Heart right ventricle (tissue), 16 donors: Measurements from ENCODE around the gene RHEX. TPM values are rescaled to one million over a fixed set of nuclear protein-coding genes. Genes with fewer than 3 reads are reported as not detected.

Source experiments
- ATAC-seq, 8 donors: fragments of 200-7000 bp; cut with Tn5 transposase; one replicate each; pipeline ENCODE4 v1.9.1; 2020; ENCODE audit warnings: mild to moderate bottlenecking in 8 of 8, moderate library complexity in 8 of 8, moderate number of reproducible peaks in 1 of 8
- DNase-seq, 2 donors: peaks; one replicate each; pipeline ENCODE4 v3.0.0-alpha.2; 2020
- H3K27ac ChIP-seq, 10 donors: fragments of 200-600 bp; sonication (generic) in 2 of 10; one replicate each; pipeline versions ENCODE4 v1.5.0 to v1.8.0; 2020 to 2022; ENCODE audit warnings: mild to moderate bottlenecking in 3 of 10
- H3K27me3 ChIP-seq, 7 donors: fragments of 200-600 bp; one replicate each; pipeline ENCODE4 v1.8.0; 2021 to 2022; ENCODE audit warnings: mild to moderate bottlenecking in 2 of 7
- H3K36me3 ChIP-seq, 9 donors: fragments of 200-600 bp; sonication (generic) in 1 of 9; one replicate each; pipeline versions ENCODE4 v1.5.0 to v1.8.0; 2020 to 2022; ENCODE audit warnings: mild to moderate bottlenecking in 2 of 9
- H3K4me1 ChIP-seq, 9 donors: fragments of 200-600 bp; sonication (generic) in 1 of 9; one replicate each; pipeline versions ENCODE4 v1.5.0 to v1.8.0; 2020 to 2022; ENCODE audit warnings: mild to moderate bottlenecking in 4 of 9
- H3K4me3 ChIP-seq, 10 donors: fragments of 200-600 bp; sonication (generic) in 2 of 10; one replicate each; pipeline versions ENCODE4 v1.5.0 to v1.8.0; 2020 to 2022; ENCODE audit warnings: mild to moderate bottlenecking in 7 of 10, moderate library complexity in 2 of 10
- H3K9me3 ChIP-seq, 11 donors: fragments of 200-600 bp in 10 of 11; sonication (generic) in 2 of 11; one replicate each; pipeline versions ENCODE4 v1.5.0 to v1.8.0; 2013 to 2022; ENCODE audit warnings: mild to moderate bottlenecking in 2 of 11, control low read depth in 1 of 11, moderate library complexity in 1 of 11
- CTCF ChIP-seq, 9 donors: fragments of 200-600 bp; sonication (generic) in 2 of 9; IDR thresholded peaks; one replicate each; pipeline versions ENCODE4 v1.5.0 to v1.8.0; 2021 to 2022; ENCODE audit warnings: antibody characterized with exemption in 9 of 9, mild to moderate bottlenecking in 5 of 9, moderate library complexity in 1 of 9
- WGBS, 2 donors: extraction: QIAGEN DNeasy Blood & Tissue Kit; methylation state at CpG; one replicate each; pipeline ENCODE4 v1.1.7; 2013; ENCODE audit warnings: inconsistent platforms in 1 of 2; 5-methylcytosine and 5-hydroxymethylcytosine counted together
- intact Hi-C, 10 donors: fragments of 100-400 bp; cut with DNase I; formaldehyde crosslinking; loops; one replicate each; pipeline versions ENCODE4 v1.11.1 to v1.14.2; 2022
- polyA plus RNA-seq, 2 donors: library from polyadenylated mRNA; stranded (reverse); fragments of 200-250 nt; gene quantifications; one replicate each; pipeline ENCODE4 v1.2.3, GENCODE V29; 2013
- total RNA-seq, 10 donors: library from RNA; stranded (reverse); fragmentation: NEBNext Ultra II Directional in 3 of 10; extraction: Animal tissue kit (Norgen Biotek cat#: 25700) in 3 of 10; gene quantifications; one replicate each; pipeline versions ENCODE4 v1.2.1 to v1.2.4, GENCODE V29; 2021 to 2023
- donor health status: Arrhythmogenic right ventricular cardiomyopathy.
- donor health status: ischemic (EF 13 %, LVEDD 7.1; RV severe dilation, severe dysfunction).
- donor health status: healthy with polysubstance abuse.
- donor health status: DM: no; HTN: yes; CAD: no.
- donor health status: DM: no; HTN: no; CAD: no.
- donor health status: ischemic (EF 25% LVEDD 6.9; RV normal size, moderate dysfunction).
- donor health status: ischemic (EF 25% LVEDD 5.7; RV mildly dilated, moderate dysfunction).
- donor health status: healthy.
- donor health status: DM: yes; HTN: yes; CAD: no.
- donor health status: Ischemic cardiomyopathy.
- donor health status: ischemic (EF 35%, LVEDD 5.7; RV mildly dilated, moderate dysfunction).
- donor health status: nonischemic (EF 11% LVEDD 7.7; RV severe dilation, severe dysfunction).
- donor health status: DM: yes; HTN: yes; CAD: no.
- donor health status: PGD.
- donor health status: ischemic (EF 29% LVEDD 5.4; RV normal size, mild dysfunction).
- donor health status: nonischemic (EF 23%, LVEDD 6.1; RV moderate dilation, normal function).

RHEX gene
- total and polyA plus RNA-seq, 12 donors: 0.22 to 1.2 TPM; not detected in 10

- Histone ChIP-seq H3K36me3 (no peaks in the 10 kb centered on the region), H3K27me3 (no peaks in the 10 kb centered on the region), H3K9me3 (no peaks in the 10 kb centered on the region), H3K4me1 (peaks cover 0 to 22% (median 0%) of the 10 kb centered on the region in 9 donors), H3K4me3 (no peak overlapping the region), H3K27ac (peak overlapping the region in 1 of 10 donors; percentile 61)
- intact Hi-C loops: no loop called here
- 71 to 77% methylated on average over 17 of the region's 17 CpGs for WGBS, 2 donors
- no peak for TF ChIP-seq CTCF (IDR thresholded peaks at IDR 0.05)
- peak; percentile 54 to 65 for DNase-seq
- ATAC-seq: peak; percentile 68 to 93 (median 83)
These were observed 40.7 kb upstream of the RHEX start for GRCh38 chr1:206012086-206012859.

GRCh38 chr1:206013026-206013795 lies 39.8 kb upstream of the RHEX start:
- WGBS, 2 donors: 84 to 92% methylated on average over 6 of the region's 6 CpGs
- intact Hi-C loops: no loop called here
- H3K36me3 ChIP-seq: no peaks in the 10 kb centered on the region
- ATAC-seq: no peak
- no peaks in the 10 kb centered on the region for H3K9me3 ChIP-seq
- no peak overlapping the region for H3K4me3 ChIP-seq
- TF ChIP-seq CTCF (IDR thresholded peaks at IDR 0.05): no peak
- no peak overlapping the region for H3K27ac ChIP-seq
- no peaks in the 10 kb centered on the region for H3K27me3 ChIP-seq
- no peak for DNase-seq
- peaks cover 0 to 22% (median 0%) of the 10 kb centered on the region in 9 donors for H3K4me1 ChIP-seq

GRCh38 chr1:206014601-206015000 lies 38.4 kb upstream of the RHEX start:
- DNase-seq: no peak

More at GRCh38 chr1:206014601-206015000, 38.4 kb upstream of the RHEX start:
- 77 to 86% methylated on average over 5 of the region's 5 CpGs for WGBS, 2 donors
- Histone ChIP-seq H3K27ac (no peak overlapping the region), H3K4me1 (peaks cover 0 to 22% (median 0%) of the 10 kb centered on the region in 9 donors), H3K9me3 (no peaks in the 10 kb centered on the region), H3K36me3 (no peaks in the 10 kb centered on the region), H3K4me3 (no peak overlapping the region), H3K27me3 (no peaks in the 10 kb centered on the region)
- intact Hi-C loops: no loop called here
- ATAC-seq: no peak
- no peak for TF ChIP-seq CTCF (IDR thresholded peaks at IDR 0.05)
